ENCODE data around the gene PIK3R2. TPM values are rescaled to one million over a fixed set of nuclear protein-coding genes. Genes with fewer than 3 reads are reported as not detected.

Gene PIK3R2
- polyA plus RNA-seq, 1 donor (not counting 4 experiments of a cell fraction or from before 2014, with no cell fraction given), result 13.9 TPM

GRCh38 chr19:18150776-18151624, 2.0 kb upstream of the PIK3R2 start:
- Histone ChIP-seq H2AFZ (ENCODE audit: control insufficient read depth, low read length) (no peak overlapping the region), H3K79me2 (ENCODE audit: control insufficient read depth, insufficient read depth, low read length) (peaks cover 17% of the 10 kb centered on the region), H3K9ac (ENCODE audit: control insufficient read depth, extremely low read depth, insufficient read depth, low read length) (no peak overlapping the region), H3K9me1 (ENCODE audit: control insufficient read depth, extremely low read depth, insufficient read depth, low read length) (no peaks in the 10 kb centered on the region), H3K9me3 (ENCODE audit: control insufficient read depth, low read depth, low read length) (no peaks in the 10 kb centered on the region), H4K20me1 (ENCODE audit: control insufficient read depth, extremely low read depth, insufficient read depth, low read length) (no peaks in the 10 kb centered on the region), H3K27me3 (ENCODE audit: control insufficient read depth, extremely low read depth, insufficient read depth, low read length) (no peaks in the 10 kb centered on the region), H3K4me2 (ENCODE audit: control insufficient read depth, extremely low read depth, insufficient read depth, low read depth, low read length) (no peak overlapping the region), H3K4me1 (ENCODE audit: control insufficient read depth, extremely low read depth, insufficient read depth, low read length) (peaks cover 15% of the 10 kb centered on the region), H3K27ac (ENCODE audit: control insufficient read depth, insufficient read depth, low read length) (no peak overlapping the region), H3K4me3 (ENCODE audit: control insufficient read depth in 2 of 3, extremely low read depth in 1 of 3, insufficient read depth in 2 of 3, low read depth in 1 of 3, low read length in 3 of 3) (no peak overlapping the region), H3K36me3 (ENCODE audit: control insufficient read depth in 2 of 2, extremely low read depth in 1 of 2, insufficient read depth in 2 of 2, low read length in 2 of 2) (peaks cover 2 to 4% of the 10 kb centered on the region in 2 experiments)
- TF ChIP-seq, protein P1, sequence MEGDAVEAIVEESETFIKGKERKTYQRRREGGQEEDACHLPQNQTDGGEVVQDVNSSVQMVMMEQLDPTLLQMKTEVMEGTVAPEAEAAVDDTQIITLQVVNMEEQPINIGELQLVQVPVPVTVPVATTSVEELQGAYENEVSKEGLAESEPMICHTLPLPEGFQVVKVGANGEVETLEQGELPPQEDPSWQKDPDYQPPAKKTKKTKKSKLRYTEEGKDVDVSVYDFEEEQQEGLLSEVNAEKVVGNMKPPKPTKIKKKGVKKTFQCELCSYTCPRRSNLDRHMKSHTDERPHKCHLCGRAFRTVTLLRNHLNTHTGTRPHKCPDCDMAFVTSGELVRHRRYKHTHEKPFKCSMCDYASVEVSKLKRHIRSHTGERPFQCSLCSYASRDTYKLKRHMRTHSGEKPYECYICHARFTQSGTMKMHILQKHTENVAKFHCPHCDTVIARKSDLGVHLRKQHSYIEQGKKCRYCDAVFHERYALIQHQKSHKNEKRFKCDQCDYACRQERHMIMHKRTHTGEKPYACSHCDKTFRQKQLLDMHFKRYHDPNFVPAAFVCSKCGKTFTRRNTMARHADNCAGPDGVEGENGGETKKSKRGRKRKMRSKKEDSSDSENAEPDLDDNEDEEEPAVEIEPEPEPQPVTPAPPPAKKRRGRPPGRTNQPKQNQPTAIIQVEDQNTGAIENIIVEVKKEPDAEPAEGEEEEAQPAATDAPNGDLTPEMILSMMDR (optimal IDR thresholded peaks at IDR 0.05 in 1 of 3, IDR thresholded peaks at IDR 0.05 in 1 of 3, conservative IDR thresholded peaks at IDR 0.05 in 1 of 3; ENCODE audit: extremely low read depth in 1 of 3, insufficient read depth in 2 of 3, low read length in 3 of 3), result no peak
- TF ChIP-seq EZH2 (IDR thresholded peaks at IDR 0.05; ENCODE audit: low read length), result no peak
- DNase-seq (ENCODE audit: low read depth, low spot score), result no peak
- dilution Hi-C loops (cut with MboI; ENCODE audit: extremely low pct_ligation_motif_present, low sequenced_read_pairs), result no loop called here
- no peak for FAIRE-seq

DNA sequence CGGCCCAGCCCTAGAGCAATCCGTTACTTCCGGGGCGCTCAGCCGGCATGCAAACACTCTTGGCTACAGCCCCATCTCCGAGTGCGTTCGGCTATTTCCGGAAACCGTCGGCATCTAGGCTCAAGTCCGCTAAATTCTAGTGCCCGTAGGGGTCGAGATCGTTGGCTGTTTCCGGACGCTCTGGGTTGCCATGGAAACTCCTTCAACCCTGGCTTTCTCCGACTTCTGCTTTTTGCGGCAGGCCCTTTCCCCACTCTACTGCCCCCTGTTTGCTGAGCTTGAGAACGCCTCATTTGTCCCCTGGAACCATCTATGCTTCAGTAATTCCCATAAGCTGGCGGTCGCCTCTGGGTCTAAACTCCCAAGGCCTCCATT, 534 bp upstream of the PIK3R2 start:
- Histone ChIP-seq H2AFZ (ENCODE audit: control insufficient read depth, low read length) (peak overlapping the region; percentile 94), H3K36me3 (ENCODE audit: control insufficient read depth in 2 of 2, extremely low read depth in 1 of 2, insufficient read depth in 2 of 2, low read length in 2 of 2) (peaks cover 2 to 4% of the 10 kb centered on the region in 2 experiments), H3K4me3 (ENCODE audit: control insufficient read depth in 2 of 3, extremely low read depth in 1 of 3, insufficient read depth in 2 of 3, low read depth in 1 of 3, low read length in 3 of 3) (peak overlapping the region; percentile 61 to 85 (median 79)), H3K9me3 (ENCODE audit: control insufficient read depth, low read depth, low read length) (no peaks in the 10 kb centered on the region), H4K20me1 (ENCODE audit: control insufficient read depth, extremely low read depth, insufficient read depth, low read length) (no peaks in the 10 kb centered on the region), H3K4me1 (ENCODE audit: control insufficient read depth, extremely low read depth, insufficient read depth, low read length) (peaks cover 23% of the 10 kb centered on the region), H3K9me1 (ENCODE audit: control insufficient read depth, extremely low read depth, insufficient read depth, low read length) (no peaks in the 10 kb centered on the region), H3K9ac (ENCODE audit: control insufficient read depth, extremely low read depth, insufficient read depth, low read length) (peak overlapping the region; percentile 96), H3K4me2 (ENCODE audit: control insufficient read depth, extremely low read depth, insufficient read depth, low read depth, low read length) (peak overlapping the region; percentile 93), H3K27me3 (ENCODE audit: control insufficient read depth, extremely low read depth, insufficient read depth, low read length) (no peaks in the 10 kb centered on the region), H3K79me2 (ENCODE audit: control insufficient read depth, insufficient read depth, low read length) (peaks cover 17% of the 10 kb centered on the region), H3K27ac (ENCODE audit: control insufficient read depth, insufficient read depth, low read length) (peak overlapping the region; percentile 96)
- dilution Hi-C loops (cut with MboI; ENCODE audit: extremely low pct_ligation_motif_present, low sequenced_read_pairs), result no loop called here
- peak; percentile 85 for DNase-seq (ENCODE audit: low read depth, low spot score)
- peak; percentile 83 for FAIRE-seq
- TF ChIP-seq EZH2 (IDR thresholded peaks at IDR 0.05; ENCODE audit: low read length), result no peak
- TF ChIP-seq, protein P1 (optimal IDR thresholded peaks at IDR 0.05 in 1 of 3, IDR thresholded peaks at IDR 0.05 in 1 of 3, conservative IDR thresholded peaks at IDR 0.05 in 1 of 3; ENCODE audit: extremely low read depth in 1 of 3, insufficient read depth in 2 of 3, low read length in 3 of 3), result peak; percentile 37 to 75 (median 66)

All from keratinocyte (primary cell).